HL-60 (cell line): ENCODE measurements around the gene VWA2.

Experiments
- DNase-seq, 2 experiments: peaks; one replicate each; pipeline ENCODE4 v3.0.0-alpha.2; 2010 to 2020; ENCODE audit warnings: low read depth in 1 of 2, low spot score in 1 of 2
- H3K27ac ChIP-seq: fragments of 250-450 bp; sonication (Bioruptor Pico); replicated peaks from 2 replicates; pipeline ENCODE4 v1.5.1; 2020; ENCODE audit warnings: mild to moderate bottlenecking, moderate library complexity
- H3K27me3 ChIP-seq: fragments of 250-450 bp; sonication (Bioruptor Pico); 2 replicates; pipeline ENCODE4 v1.5.1; 2021; ENCODE audit warnings: mild to moderate bottlenecking, moderate library complexity; ENCODE audit not compliant: insufficient read depth, poor library complexity, severe bottlenecking
- H3K4me3 ChIP-seq: replicated peaks from 2 replicates; pipeline ENCODE4 v1.5.1; 2011; ENCODE audit warnings: mild to moderate bottlenecking, control low read depth, low read length; ENCODE audit not compliant: insufficient read depth
- GABPA ChIP-seq: IDR thresholded peaks from 2 replicates; pipeline ENCODE4 v1.6.1; 2012; ENCODE audit warnings: low read depth
- POLR2AphosphoS5 ChIP-seq: IDR thresholded peaks from 2 replicates; pipeline ENCODE4 v1.6.1; 2012; ENCODE audit warnings: low read depth
- REST ChIP-seq: IDR thresholded peaks from 2 replicates; pipeline ENCODE4 v1.6.1; 2012; ENCODE audit warnings: low read depth; ENCODE audit not compliant: insufficient replicate concordance
- SPI1 ChIP-seq: IDR thresholded peaks from 2 replicates; pipeline ENCODE4 v1.6.1; 2012; ENCODE audit warnings: low read depth, mild to moderate bottlenecking, borderline replicate concordance
- TF ChIP-seq, protein P1 (sequence below): IDR thresholded peaks from one replicate; pipeline ENCODE4 v1.5.1; 2011; ENCODE audit warnings: low read length, control low read depth, inconsistent platforms; ENCODE audit not compliant: insufficient read depth

Gene VWA2

DNA sequence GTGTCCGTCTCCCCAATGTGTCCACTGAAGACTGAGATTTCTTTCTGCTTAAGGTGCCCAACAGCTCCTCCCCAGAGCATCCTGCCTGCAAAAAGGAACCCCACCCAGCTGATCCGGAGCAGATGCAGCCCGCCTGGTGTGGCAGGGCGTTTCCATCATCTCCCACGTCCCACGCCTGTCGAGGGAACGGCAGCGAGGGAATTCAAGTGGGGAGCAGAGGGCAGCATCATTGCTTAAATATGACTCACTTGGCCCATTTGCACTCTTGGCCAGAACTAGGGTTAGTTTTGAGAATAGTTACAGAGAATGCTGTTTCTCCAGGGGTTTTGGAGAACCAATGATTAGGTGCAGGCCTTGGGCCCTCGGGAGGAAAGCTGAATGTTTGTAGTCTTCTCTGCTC is 20.8 kb downstream of the VWA2 start:
- Histone ChIP-seq H3K4me3 (no peak overlapping the region), H3K27ac (no peak overlapping the region), H3K27me3 (no peaks in the 10 kb centered on the region)
- TF ChIP-seq, protein P1, sequence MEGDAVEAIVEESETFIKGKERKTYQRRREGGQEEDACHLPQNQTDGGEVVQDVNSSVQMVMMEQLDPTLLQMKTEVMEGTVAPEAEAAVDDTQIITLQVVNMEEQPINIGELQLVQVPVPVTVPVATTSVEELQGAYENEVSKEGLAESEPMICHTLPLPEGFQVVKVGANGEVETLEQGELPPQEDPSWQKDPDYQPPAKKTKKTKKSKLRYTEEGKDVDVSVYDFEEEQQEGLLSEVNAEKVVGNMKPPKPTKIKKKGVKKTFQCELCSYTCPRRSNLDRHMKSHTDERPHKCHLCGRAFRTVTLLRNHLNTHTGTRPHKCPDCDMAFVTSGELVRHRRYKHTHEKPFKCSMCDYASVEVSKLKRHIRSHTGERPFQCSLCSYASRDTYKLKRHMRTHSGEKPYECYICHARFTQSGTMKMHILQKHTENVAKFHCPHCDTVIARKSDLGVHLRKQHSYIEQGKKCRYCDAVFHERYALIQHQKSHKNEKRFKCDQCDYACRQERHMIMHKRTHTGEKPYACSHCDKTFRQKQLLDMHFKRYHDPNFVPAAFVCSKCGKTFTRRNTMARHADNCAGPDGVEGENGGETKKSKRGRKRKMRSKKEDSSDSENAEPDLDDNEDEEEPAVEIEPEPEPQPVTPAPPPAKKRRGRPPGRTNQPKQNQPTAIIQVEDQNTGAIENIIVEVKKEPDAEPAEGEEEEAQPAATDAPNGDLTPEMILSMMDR: no peak
- TF ChIP-seq GABPA (no peak), SPI1 (no peak), REST (no peak), POLR2AphosphoS5 (no peak)
- DNase-seq: no peak

DNA sequence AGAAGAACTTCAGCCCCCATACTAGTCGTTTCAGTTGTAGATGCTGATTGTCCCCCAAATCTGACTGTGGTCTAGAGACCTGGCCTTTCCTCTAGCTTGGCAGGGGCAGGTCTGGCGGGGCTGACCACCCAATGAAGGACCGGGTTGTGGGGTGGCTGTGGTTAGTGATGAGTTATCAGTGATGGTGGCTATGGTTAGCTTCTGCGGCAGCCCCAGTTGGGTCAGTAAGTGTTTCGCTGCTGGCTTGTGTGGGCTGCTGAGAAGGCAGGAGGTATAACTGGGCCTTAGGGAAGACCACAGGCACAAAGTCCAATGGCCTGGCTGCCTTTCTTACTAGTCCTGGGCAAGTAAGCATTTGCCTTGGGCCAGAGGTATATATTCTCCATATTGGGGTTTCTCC is 21.3 kb downstream of the VWA2 start:
- TF ChIP-seq SPI1 (no peak), POLR2AphosphoS5 (no peak), GABPA (no peak), REST (no peak)
- TF ChIP-seq, protein P1: no peak
- DNase-seq: no peak
- H3K27me3 ChIP-seq: no peaks in the 10 kb centered on the region
- H3K4me3 ChIP-seq: no peak overlapping the region
- no peak overlapping the region for H3K27ac ChIP-seq

- DNase-seq: no peak
- Histone ChIP-seq H3K27ac (no peak overlapping the region), H3K27me3 (no peaks in the 10 kb centered on the region), H3K4me3 (no peak overlapping the region)
- no peak for TF ChIP-seq REST
- TF ChIP-seq GABPA: no peak
- TF ChIP-seq, protein P1: no peak
- no peak for TF ChIP-seq POLR2AphosphoS5
- no peak for TF ChIP-seq SPI1
Observed at GRCh38 chr10:114261076-114261475, 22.0 kb downstream of the VWA2 start.
